K562 (cell line): ENCODE measurements around the gene IL10. TPM values are rescaled to one million over a fixed set of nuclear protein-coding genes. Genes with fewer than 3 reads are reported as not detected.

Experiments
- ARHGAP35 ChIP-seq: fragments of 450-650 bp; IDR thresholded peaks from 2 replicates; pipeline ENCODE4 v1.6.1; 2018; ENCODE audit not compliant: partially characterized antibody
- ARID2 ChIP-seq: fragments of 450-650 bp; IDR thresholded peaks from 2 replicates; pipeline ENCODE4 v1.6.1; 2017; ENCODE audit warnings: antibody characterized with exemption, mild to moderate bottlenecking
- BRD4 ChIP-seq: fragments of 200-600 bp; sonication (generic); IDR thresholded peaks from 2 replicates; pipeline ENCODE4 v1.6.1; 2017; ENCODE audit warnings: inconsistent platforms
- CREBBP ChIP-seq: IDR thresholded peaks from one replicate; pipeline ENCODE4 v1.6.1; 2012; ENCODE audit warnings: low read depth, mild to moderate bottlenecking, control low read depth, inconsistent platforms, low read length
- L3MBTL2 ChIP-seq: fragments of 450-650 bp; IDR thresholded peaks from 2 replicates; pipeline ENCODE4 v1.6.1; 2016; ENCODE audit warnings: mild to moderate bottlenecking, moderate library complexity
- NFE2 ChIP-seq: IDR thresholded peaks from 2 replicates; pipeline ENCODE4 v1.6.1; 2014; ENCODE audit warnings: antibody characterized with exemption, low read depth
- ZNF239 ChIP-seq: fragments of 250-450 bp; sonication (Bioruptor Pico); IDR thresholded peaks from 2 replicates; pipeline ENCODE4 v1.4.0; 2020; ENCODE audit warnings: mild to moderate bottlenecking
- ZNF282 ChIP-seq: sonication (generic); formaldehyde crosslinking; IDR thresholded peaks from 2 replicates; pipeline ENCODE4 v1.8.1; 2023; ENCODE audit warnings: missing genetic modification reagents
- polyA plus RNA-seq, 8 experiments: library from polyadenylated mRNA; depleted of rRNA in 4 of 8; stranded (reverse) in 5 of 8; unstranded in 3 of 8; fragments of >200 nt; fragmentation: Nextera tagmentation in 2 of 8; fragmentation: Illumina TruSeq in 1 of 8; extraction: Ambion mirVana in 2 of 8; extraction: Trizol in 1 of 8; gene quantifications; 2 replicates each; pipeline versions ENCODE4 v1.2.1 to v1.2.3, GENCODE V29; 2011 to 2014; ENCODE audit warnings: inconsistent platforms in 1 of 8, missing spikeins in 1 of 8
- total RNA-seq, 7 experiments: library from RNA; depleted of rRNA in 6 of 7; stranded (reverse); fragments of >200 nt in 6 of 7; fragmentation: Illumina TruSeq in 2 of 7; extraction: Trizol in 2 of 7; gene quantifications; 2 replicates each; pipeline versions ENCODE4 v1.2.1 to v1.2.3, GENCODE V29; 2011 to 2021; ENCODE audit warnings: low replicate concordance in 1 of 7
- TF ChIP-seq, protein P1 (sequence below): fragments of 450-650 bp; IDR thresholded peaks from 2 replicates; pipeline ENCODE4 v1.6.1; 2014; ENCODE audit warnings: low read depth, mild to moderate bottlenecking, moderate library complexity, borderline replicate concordance
- TF ChIP-seq, protein P2 (sequence below): fragments of 250-450 bp; sonication (Bioruptor Pico); IDR thresholded peaks from 2 replicates; pipeline ENCODE4 v1.8.0; 2022; ENCODE audit warnings: moderate library complexity, mild to moderate bottlenecking, inconsistent platforms
- TF ChIP-seq, protein P3 (sequence below): IDR thresholded peaks from 2 replicates; pipeline ENCODE4 v1.6.1; 2011; ENCODE audit warnings: borderline replicate concordance, low read depth, mild to moderate bottlenecking, moderate library complexity, low read length; ENCODE audit not compliant: insufficient read depth, poor library complexity, severe bottlenecking
- TF ChIP-seq, protein P4 (sequence below), 2 experiments: fragments of 150-350 bp in 1 of 2; IDR thresholded peaks; 2 replicates each; pipeline ENCODE4 v1.6.1; 2012 to 2016; ENCODE audit warnings: low read depth in 2 of 2, low read length in 2 of 2, mild to moderate bottlenecking in 1 of 2, moderate library complexity in 1 of 2
- TF ChIP-seq, protein P5 (sequence below): IDR thresholded peaks from 2 replicates; pipeline ENCODE4 v1.6.1; 2014; ENCODE audit warnings: antibody characterized with exemption
- TF ChIP-seq, protein P6 (sequence below): sonication (generic); formaldehyde crosslinking; IDR thresholded peaks from 2 replicates; pipeline ENCODE4 v1.8.1; 2023; ENCODE audit warnings: mild to moderate bottlenecking, missing genetic modification reagents

IL10 gene
- total and polyA plus RNA-seq, 9 of the 15 experiments (the other 6 are each of a cell fraction or from before 2014, with no cell fraction given) = 0.29 TPM; not detected in 8

DNA sequence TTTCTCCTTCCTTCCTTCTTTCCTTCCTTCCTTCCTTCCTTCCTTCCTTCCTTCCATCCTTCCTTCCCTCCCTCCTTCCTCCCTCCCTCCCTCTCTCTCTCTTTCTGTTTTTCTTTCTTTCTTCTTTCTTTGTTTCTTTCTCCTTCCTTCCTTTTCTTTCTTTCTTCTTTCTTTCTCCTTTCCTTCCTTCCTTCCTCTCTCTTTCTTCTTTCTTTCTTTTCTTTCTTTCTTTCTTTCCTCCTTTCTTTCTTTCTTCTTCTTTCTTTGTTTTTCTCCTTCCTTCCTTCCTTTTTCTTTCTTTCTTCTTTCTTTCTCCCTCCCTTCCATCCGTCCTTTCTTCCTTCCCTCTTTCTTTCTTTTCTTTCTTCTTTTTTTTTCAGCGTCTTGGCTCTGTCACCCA, 19.8 kb downstream of the IL10 start (continued):
- TF ChIP-seq, protein P1, sequence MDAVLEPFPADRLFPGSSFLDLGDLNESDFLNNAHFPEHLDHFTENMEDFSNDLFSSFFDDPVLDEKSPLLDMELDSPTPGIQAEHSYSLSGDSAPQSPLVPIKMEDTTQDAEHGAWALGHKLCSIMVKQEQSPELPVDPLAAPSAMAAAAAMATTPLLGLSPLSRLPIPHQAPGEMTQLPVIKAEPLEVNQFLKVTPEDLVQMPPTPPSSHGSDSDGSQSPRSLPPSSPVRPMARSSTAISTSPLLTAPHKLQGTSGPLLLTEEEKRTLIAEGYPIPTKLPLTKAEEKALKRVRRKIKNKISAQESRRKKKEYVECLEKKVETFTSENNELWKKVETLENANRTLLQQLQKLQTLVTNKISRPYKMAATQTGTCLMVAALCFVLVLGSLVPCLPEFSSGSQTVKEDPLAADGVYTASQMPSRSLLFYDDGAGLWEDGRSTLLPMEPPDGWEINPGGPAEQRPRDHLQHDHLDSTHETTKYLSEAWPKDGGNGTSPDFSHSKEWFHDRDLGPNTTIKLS = no peak
- TF ChIP-seq BRD4 (no peak), ZNF282 (CRISPR knock-in tag) (no peak), CREBBP (no peak), L3MBTL2 (no peak), ARID2 (no peak), NFE2 (no peak), ZNF239 (no peak), ARHGAP35 (peak; percentile 16)
- TF ChIP-seq, protein P2, sequence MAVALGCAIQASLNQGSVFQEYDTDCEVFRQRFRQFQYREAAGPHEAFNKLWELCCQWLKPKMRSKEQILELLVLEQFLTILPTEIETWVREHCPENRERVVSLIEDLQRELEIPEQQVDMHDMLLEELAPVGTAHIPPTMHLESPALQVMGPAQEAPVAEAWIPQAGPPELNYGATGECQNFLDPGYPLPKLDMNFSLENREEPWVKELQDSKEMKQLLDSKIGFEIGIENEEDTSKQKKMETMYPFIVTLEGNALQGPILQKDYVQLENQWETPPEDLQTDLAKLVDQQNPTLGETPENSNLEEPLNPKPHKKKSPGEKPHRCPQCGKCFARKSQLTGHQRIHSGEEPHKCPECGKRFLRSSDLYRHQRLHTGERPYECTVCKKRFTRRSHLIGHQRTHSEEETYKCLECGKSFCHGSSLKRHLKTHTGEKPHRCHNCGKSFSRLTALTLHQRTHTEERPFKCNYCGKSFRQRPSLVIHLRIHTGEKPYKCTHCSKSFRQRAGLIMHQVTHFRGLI (CRISPR knock-in tag) = no peak
- TF ChIP-seq, protein P3, sequence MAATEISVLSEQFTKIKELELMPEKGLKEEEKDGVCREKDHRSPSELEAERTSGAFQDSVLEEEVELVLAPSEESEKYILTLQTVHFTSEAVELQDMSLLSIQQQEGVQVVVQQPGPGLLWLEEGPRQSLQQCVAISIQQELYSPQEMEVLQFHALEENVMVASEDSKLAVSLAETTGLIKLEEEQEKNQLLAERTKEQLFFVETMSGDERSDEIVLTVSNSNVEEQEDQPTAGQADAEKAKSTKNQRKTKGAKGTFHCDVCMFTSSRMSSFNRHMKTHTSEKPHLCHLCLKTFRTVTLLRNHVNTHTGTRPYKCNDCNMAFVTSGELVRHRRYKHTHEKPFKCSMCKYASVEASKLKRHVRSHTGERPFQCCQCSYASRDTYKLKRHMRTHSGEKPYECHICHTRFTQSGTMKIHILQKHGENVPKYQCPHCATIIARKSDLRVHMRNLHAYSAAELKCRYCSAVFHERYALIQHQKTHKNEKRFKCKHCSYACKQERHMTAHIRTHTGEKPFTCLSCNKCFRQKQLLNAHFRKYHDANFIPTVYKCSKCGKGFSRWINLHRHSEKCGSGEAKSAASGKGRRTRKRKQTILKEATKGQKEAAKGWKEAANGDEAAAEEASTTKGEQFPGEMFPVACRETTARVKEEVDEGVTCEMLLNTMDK = no peak
- TF ChIP-seq, protein P4, sequence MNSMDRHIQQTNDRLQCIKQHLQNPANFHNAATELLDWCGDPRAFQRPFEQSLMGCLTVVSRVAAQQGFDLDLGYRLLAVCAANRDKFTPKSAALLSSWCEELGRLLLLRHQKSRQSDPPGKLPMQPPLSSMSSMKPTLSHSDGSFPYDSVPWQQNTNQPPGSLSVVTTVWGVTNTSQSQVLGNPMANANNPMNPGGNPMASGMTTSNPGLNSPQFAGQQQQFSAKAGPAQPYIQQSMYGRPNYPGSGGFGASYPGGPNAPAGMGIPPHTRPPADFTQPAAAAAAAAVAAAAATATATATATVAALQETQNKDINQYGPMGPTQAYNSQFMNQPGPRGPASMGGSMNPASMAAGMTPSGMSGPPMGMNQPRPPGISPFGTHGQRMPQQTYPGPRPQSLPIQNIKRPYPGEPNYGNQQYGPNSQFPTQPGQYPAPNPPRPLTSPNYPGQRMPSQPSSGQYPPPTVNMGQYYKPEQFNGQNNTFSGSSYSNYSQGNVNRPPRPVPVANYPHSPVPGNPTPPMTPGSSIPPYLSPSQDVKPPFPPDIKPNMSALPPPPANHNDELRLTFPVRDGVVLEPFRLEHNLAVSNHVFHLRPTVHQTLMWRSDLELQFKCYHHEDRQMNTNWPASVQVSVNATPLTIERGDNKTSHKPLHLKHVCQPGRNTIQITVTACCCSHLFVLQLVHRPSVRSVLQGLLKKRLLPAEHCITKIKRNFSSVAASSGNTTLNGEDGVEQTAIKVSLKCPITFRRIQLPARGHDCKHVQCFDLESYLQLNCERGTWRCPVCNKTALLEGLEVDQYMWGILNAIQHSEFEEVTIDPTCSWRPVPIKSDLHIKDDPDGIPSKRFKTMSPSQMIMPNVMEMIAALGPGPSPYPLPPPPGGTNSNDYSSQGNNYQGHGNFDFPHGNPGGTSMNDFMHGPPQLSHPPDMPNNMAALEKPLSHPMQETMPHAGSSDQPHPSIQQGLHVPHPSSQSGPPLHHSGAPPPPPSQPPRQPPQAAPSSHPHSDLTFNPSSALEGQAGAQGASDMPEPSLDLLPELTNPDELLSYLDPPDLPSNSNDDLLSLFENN (IDR thresholded peaks at IDR 0.05; ENCODE audit: low read depth in 2 of 2, low read length in 2 of 2) = no peak
- TF ChIP-seq, protein P5, sequence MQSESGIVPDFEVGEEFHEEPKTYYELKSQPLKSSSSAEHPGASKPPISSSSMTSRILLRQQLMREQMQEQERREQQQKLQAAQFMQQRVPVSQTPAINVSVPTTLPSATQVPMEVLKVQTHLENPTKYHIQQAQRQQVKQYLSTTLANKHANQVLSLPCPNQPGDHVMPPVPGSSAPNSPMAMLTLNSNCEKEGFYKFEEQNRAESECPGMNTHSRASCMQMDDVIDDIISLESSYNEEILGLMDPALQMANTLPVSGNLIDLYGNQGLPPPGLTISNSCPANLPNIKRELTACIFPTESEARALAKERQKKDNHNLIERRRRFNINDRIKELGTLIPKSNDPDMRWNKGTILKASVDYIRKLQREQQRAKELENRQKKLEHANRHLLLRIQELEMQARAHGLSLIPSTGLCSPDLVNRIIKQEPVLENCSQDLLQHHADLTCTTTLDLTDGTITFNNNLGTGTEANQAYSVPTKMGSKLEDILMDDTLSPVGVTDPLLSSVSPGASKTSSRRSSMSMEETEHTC = no peak
- TF ChIP-seq, protein P6, sequence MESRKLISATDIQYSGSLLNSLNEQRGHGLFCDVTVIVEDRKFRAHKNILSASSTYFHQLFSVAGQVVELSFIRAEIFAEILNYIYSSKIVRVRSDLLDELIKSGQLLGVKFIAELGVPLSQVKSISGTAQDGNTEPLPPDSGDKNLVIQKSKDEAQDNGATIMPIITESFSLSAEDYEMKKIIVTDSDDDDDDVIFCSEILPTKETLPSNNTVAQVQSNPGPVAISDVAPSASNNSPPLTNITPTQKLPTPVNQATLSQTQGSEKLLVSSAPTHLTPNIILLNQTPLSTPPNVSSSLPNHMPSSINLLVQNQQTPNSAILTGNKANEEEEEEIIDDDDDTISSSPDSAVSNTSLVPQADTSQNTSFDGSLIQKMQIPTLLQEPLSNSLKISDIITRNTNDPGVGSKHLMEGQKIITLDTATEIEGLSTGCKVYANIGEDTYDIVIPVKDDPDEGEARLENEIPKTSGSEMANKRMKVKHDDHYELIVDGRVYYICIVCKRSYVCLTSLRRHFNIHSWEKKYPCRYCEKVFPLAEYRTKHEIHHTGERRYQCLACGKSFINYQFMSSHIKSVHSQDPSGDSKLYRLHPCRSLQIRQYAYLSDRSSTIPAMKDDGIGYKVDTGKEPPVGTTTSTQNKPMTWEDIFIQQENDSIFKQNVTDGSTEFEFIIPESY (CRISPR knock-in tag) = no peak
